HG03135 (cell line): ENCODE measurements around the gene ATP6V1G1.

Experiments used
- ATAC-seq: cut with Tn5 transposase; IDR thresholded peaks from one replicate; pipeline ENCODE4 v1.9.1; 2021; ENCODE audit warnings: mild to moderate bottlenecking, moderate library complexity; ENCODE audit not compliant: unreplicated experiment

Gene ATP6V1G1

GRCh38 chr9:114611516-114612271 is 24.1 kb downstream of the ATP6V1G1 start:
- peak; percentile 39 for ATAC-seq

- ATAC-seq, result no peak
Observed at GRCh38 chr9:114612272-114612923, 24.8 kb downstream of the ATP6V1G1 start.

GRCh38 chr9:114613087-114613486 is 25.5 kb downstream of the ATP6V1G1 start:
- no peak for ATAC-seq

- ATAC-seq, result no peak
Observed at GRCh38 chr9:114613919-114614318, 26.4 kb downstream of the ATP6V1G1 start.

GRCh38 chr9:114614373-114614772 is 26.8 kb downstream of the ATP6V1G1 start:
- no peak for ATAC-seq

GRCh38 chr9:114616684-114617520 is 29.3 kb downstream of the ATP6V1G1 start:
- ATAC-seq, result peak; percentile 71

GRCh38 chr9:114619191-114619761 is 31.7 kb downstream of the ATP6V1G1 start:
- ATAC-seq, result peak; percentile 47

GRCh38 chr9:114621561-114621960 is 34.0 kb downstream of the ATP6V1G1 start:
- ATAC-seq, result no peak

GRCh38 chr9:114621975-114622609 is 34.5 kb downstream of the ATP6V1G1 start:
- ATAC-seq, result no peak

GRCh38 chr9:114624677-114625076 is 37.1 kb downstream of the ATP6V1G1 start:
- no peak for ATAC-seq

GRCh38 chr9:114626415-114627020 is 38.9 kb downstream of the ATP6V1G1 start:
- ATAC-seq, result no peak

- ATAC-seq, result no peak
Observed at GRCh38 chr9:114627553-114627952, 40.0 kb downstream of the ATP6V1G1 start.

GRCh38 chr9:114629563-114630090 is 42.1 kb downstream of the ATP6V1G1 start:
- ATAC-seq, result no peak

- no peak for ATAC-seq
Observed at GRCh38 chr9:114631166-114631565, 43.6 kb downstream of the ATP6V1G1 start.

- no peak for ATAC-seq
Observed at GRCh38 chr9:114633438-114634089, 46.0 kb downstream of the ATP6V1G1 start.

- no peak for ATAC-seq
Observed at GRCh38 chr9:114634387-114634786, 46.8 kb downstream of the ATP6V1G1 start.

GRCh38 chr9:114638404-114638803 is 50.8 kb downstream of the ATP6V1G1 start:
- no peak for ATAC-seq

GRCh38 chr9:114641967-114642366 is 54.4 kb downstream of the ATP6V1G1 start:
- no peak for ATAC-seq

GRCh38 chr9:114643001-114643400 is 55.4 kb downstream of the ATP6V1G1 start:
- no peak for ATAC-seq

- ATAC-seq, result no peak
Observed at GRCh38 chr9:114643896-114644295, 56.3 kb downstream of the ATP6V1G1 start.
